CD4-positive, alpha-beta T cell treated with Interleukin-15 for 1 hour (primary cell): Measurements from ENCODE around the gene ARHGAP31.
"Not testable (repeated sequence)": the region's sequence is repeated elsewhere in the genome, so short reads cannot be mapped to it uniquely, and the experiment has no call there.

Source experiments
- DNase-seq: peaks from one replicate; pipeline ENCODE4 v3.0.0-alpha.2; 2020

Gene ARHGAP31

GRCh38 chr3:119295816-119296726, 1.9 kb downstream of the ARHGAP31 start:
- DNase-seq, result no peak

GRCh38 chr3:119296727-119297122, 2.5 kb downstream of the ARHGAP31 start:
- DNase-seq, result no peak

- DNase-seq, result no peak
Measured at GRCh38 chr3:119297169-119297568, 3.0 kb downstream of the ARHGAP31 start.

- no peak for DNase-seq
Measured at GRCh38 chr3:119298565-119298941, 4.4 kb downstream of the ARHGAP31 start.

GRCh38 chr3:119300991-119301391, 6.8 kb downstream of the ARHGAP31 start:
- DNase-seq, result no peak

- peak; percentile 31 for DNase-seq
Measured at GRCh38 chr3:119301662-119302061, 7.5 kb downstream of the ARHGAP31 start.

- DNase-seq, result no peak
Measured at GRCh38 chr3:119302697-119303551, 8.7 kb downstream of the ARHGAP31 start.

- no peak for DNase-seq
Measured at GRCh38 chr3:119304201-119304713, 10.1 kb downstream of the ARHGAP31 start.

GRCh38 chr3:119305286-119305685, 11.1 kb downstream of the ARHGAP31 start:
- no peak for DNase-seq

- DNase-seq, result not testable (repeated sequence)
Measured at GRCh38 chr3:119306378-119306777, 12.2 kb downstream of the ARHGAP31 start.

- no peak for DNase-seq
Measured at GRCh38 chr3:119308355-119308754, 14.2 kb downstream of the ARHGAP31 start.

GRCh38 chr3:119309591-119309990, 15.4 kb downstream of the ARHGAP31 start:
- DNase-seq, result no peak

- no peak for DNase-seq
Measured at GRCh38 chr3:119310071-119310470, 15.9 kb downstream of the ARHGAP31 start.

GRCh38 chr3:119311081-119311925, 17.1 kb downstream of the ARHGAP31 start:
- DNase-seq, result no peak

- no peak for DNase-seq
Measured at GRCh38 chr3:119313461-119313860, 19.3 kb downstream of the ARHGAP31 start.

- DNase-seq, result no peak
Measured at GRCh38 chr3:119314821-119315220, 20.6 kb downstream of the ARHGAP31 start.

- DNase-seq, result no peak
Measured at GRCh38 chr3:119315600-119316312, 21.6 kb downstream of the ARHGAP31 start.

GRCh38 chr3:119316313-119316670, 22.1 kb downstream of the ARHGAP31 start:
- no peak for DNase-seq

- no peak for DNase-seq
Measured at GRCh38 chr3:119318876-119319275, 24.7 kb downstream of the ARHGAP31 start.

- no peak for DNase-seq
Measured at GRCh38 chr3:119319311-119319710, 25.1 kb downstream of the ARHGAP31 start.

GRCh38 chr3:119320785-119321184, 26.6 kb downstream of the ARHGAP31 start:
- DNase-seq, result not testable (repeated sequence)
